ENCODE data around the gene MUL1. TPM values are rescaled to one million over a fixed set of nuclear protein-coding genes. Genes with fewer than 3 reads are reported as not detected.

MUL1 gene
- total and polyA plus RNA-seq, 8 donors = 3.5 to 16.5 (median 11.8) TPM

GRCh38 chr1:20530901-20531300, 22.9 kb upstream of the MUL1 start:
- H3K4me3 ChIP-seq = no peak overlapping the region
- no peak for DNase-seq
- H3K27ac ChIP-seq = no peak overlapping the region
- no peak for TF ChIP-seq CTCF (IDR thresholded peaks at IDR 0.05)
- H3K9me3 ChIP-seq = no peaks in the 10 kb centered on the region
- H3K27me3 ChIP-seq = peaks cover 0 to 11% (median 2%) of the 10 kb centered on the region in 4 donors
- intact Hi-C loops (cut with DNase I) = no loop called here
- H3K36me3 ChIP-seq = no peaks in the 10 kb centered on the region
- no peak for ATAC-seq
- WGBS, 2 donors = 50 to 54% methylated on average over 6 of the region's 6 CpGs
- no peaks in the 10 kb centered on the region for H3K4me1 ChIP-seq
- no peak for FAIRE-seq

- Histone ChIP-seq H3K27me3 (peaks cover 0 to 11% (median 2%) of the 10 kb centered on the region in 4 donors), H3K4me1 (no peaks in the 10 kb centered on the region), H3K36me3 (no peaks in the 10 kb centered on the region), H3K4me3 (no peak overlapping the region), H3K9me3 (no peaks in the 10 kb centered on the region), H3K27ac (no peak overlapping the region)
- 12 to 16% methylated on average over 8 of the region's 8 CpGs for WGBS, 2 donors
- DNase-seq (no peak), ATAC-seq (no peak), FAIRE-seq (no peak)
- no peak for TF ChIP-seq CTCF (IDR thresholded peaks at IDR 0.05)
- intact Hi-C loops (cut with DNase I) = no loop called here
These were observed 22.4 kb upstream of the MUL1 start for GRCh38 chr1:20530306-20530705.

GRCh38 chr1:20528221-20528620, 20.3 kb upstream of the MUL1 start:
- no peak for DNase-seq
- no peak for TF ChIP-seq CTCF (IDR thresholded peaks at IDR 0.05)
- no peak for ATAC-seq
- FAIRE-seq = no peak
- WGBS, 2 donors = 30 to 34% methylated on average over 7 of the region's 7 CpGs
- Histone ChIP-seq H3K36me3 (no peaks in the 10 kb centered on the region), H3K9me3 (no peaks in the 10 kb centered on the region), H3K4me3 (no peak overlapping the region), H3K27ac (no peak overlapping the region), H3K4me1 (no peaks in the 10 kb centered on the region), H3K27me3 (peaks cover 0 to 11% (median under 1%) of the 10 kb centered on the region in 4 donors)
- intact Hi-C loops (cut with DNase I) = loop anchor here in 2 of 3 donors (5.0 to 10.0 kb wide), 2 partner anchors 107 to 109 kb away; partner anchors contain the start of gene PINK1 (in 1 of the 2)

DNA sequence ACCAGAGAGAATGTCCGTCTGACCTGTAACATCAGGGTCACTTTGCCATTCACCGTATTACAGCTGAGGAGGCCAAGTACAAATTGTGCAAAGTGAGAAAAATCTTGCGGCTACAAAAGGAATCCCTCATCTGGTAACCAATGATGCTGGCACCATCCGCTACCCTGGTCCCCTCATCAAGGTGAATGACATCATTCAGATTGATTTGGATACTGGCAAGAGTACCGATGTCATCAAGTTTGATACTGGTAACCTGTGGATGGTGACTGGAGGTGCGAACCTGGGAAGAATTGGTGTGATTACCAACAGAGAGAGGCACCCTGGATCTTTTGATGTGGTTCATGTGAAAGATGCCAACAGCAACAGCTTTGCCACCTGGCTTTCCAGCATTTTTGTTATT, 18.3 kb upstream of the MUL1 start:
- Histone ChIP-seq H3K27me3 (peaks cover 0 to 14% (median 0%) of the 10 kb centered on the region in 4 donors), H3K9me3 (no peaks in the 10 kb centered on the region), H3K36me3 (no peaks in the 10 kb centered on the region), H3K4me1 (no peaks in the 10 kb centered on the region), H3K4me3 (no peak overlapping the region), H3K27ac (no peak overlapping the region)
- intact Hi-C loops (cut with DNase I) = loop anchor here in 2 of 3 donors (5.0 to 10.0 kb wide), 2 partner anchors 109 to 111 kb away; partner anchors contain the start of gene PINK1 (in 1 of the 2)
- TF ChIP-seq CTCF (IDR thresholded peaks at IDR 0.05) = no peak
- FAIRE-seq = no peak
- WGBS, 2 donors = 59 to 61% methylated on average over 6 of the region's 6 CpGs
- DNase-seq = no peak
- ATAC-seq = no peak
